Transverse colon (tissue), 4 donors: ENCODE measurements around the gene PBX4.

Source experiments
- POLR2A ChIP-seq: fragments of 450-650 bp; IDR thresholded peaks from one replicate; pipeline ENCODE4 v1.6.1; 2016; ENCODE audit warnings: antibody characterized with exemption, mild to moderate bottlenecking, moderate library complexity
- POLR2AphosphoS5 ChIP-seq, 3 donors: sonication (generic); formaldehyde crosslinking; IDR thresholded peaks; one replicate each; pipeline ENCODE4 v1.6.1; 2016; ENCODE audit warnings: antibody characterized with exemption in 3 of 3
- TF ChIP-seq, protein P1 (sequence below), 5 experiments: fragments of 200-600 bp in 3 of 5; fragments of 450-650 bp in 2 of 5; sonication (generic) in 3 of 5; IDR thresholded peaks; 1 replicate in 2 of 5; 2 replicates in 3 of 5; pipeline ENCODE4 v1.5.1; 2016 to 2017; ENCODE audit warnings: antibody characterized with exemption in 5 of 5, inconsistent platforms in 3 of 5, mild to moderate bottlenecking in 2 of 5, moderate library complexity in 1 of 5

DNA sequence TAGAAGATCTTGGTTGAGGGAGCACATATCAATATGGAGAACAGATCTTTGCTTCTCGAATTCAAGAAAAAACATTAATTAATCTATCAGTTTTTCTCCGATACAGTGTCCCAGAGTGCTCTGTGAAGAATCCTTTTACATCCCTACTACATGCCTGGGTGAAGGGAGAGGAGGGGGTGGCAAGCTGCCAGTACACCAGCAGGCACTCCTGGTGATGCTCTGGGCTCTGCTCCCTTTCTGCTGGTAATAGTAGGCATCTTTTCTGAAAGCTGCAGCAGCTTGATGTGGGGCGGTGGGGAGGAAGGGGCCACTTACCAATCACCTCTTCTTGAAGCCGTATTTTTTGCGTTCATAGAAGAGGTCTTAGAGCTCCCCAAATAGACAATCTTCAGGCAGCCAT, 30.7 kb downstream of the PBX4 start:
- TF ChIP-seq, protein P1, sequence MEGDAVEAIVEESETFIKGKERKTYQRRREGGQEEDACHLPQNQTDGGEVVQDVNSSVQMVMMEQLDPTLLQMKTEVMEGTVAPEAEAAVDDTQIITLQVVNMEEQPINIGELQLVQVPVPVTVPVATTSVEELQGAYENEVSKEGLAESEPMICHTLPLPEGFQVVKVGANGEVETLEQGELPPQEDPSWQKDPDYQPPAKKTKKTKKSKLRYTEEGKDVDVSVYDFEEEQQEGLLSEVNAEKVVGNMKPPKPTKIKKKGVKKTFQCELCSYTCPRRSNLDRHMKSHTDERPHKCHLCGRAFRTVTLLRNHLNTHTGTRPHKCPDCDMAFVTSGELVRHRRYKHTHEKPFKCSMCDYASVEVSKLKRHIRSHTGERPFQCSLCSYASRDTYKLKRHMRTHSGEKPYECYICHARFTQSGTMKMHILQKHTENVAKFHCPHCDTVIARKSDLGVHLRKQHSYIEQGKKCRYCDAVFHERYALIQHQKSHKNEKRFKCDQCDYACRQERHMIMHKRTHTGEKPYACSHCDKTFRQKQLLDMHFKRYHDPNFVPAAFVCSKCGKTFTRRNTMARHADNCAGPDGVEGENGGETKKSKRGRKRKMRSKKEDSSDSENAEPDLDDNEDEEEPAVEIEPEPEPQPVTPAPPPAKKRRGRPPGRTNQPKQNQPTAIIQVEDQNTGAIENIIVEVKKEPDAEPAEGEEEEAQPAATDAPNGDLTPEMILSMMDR (IDR thresholded peaks at IDR 0.05): no peak
- no peak for TF ChIP-seq POLR2AphosphoS5 (IDR thresholded peaks at IDR 0.05)
- no peak for TF ChIP-seq POLR2A
